Lung (tissue), 12 donors: ENCODE results near the gene FXYD5. TPM values are rescaled to one million over a fixed set of nuclear protein-coding genes. Genes with fewer than 3 reads are reported as not detected.
A peak's percentile ranks its signal among the peaks of the same experiment; 100 is the strongest.

Experiments
- ATAC-seq: fragments of 200-7000 bp; cut with Tn5 transposase; one replicate; pipeline ENCODE4 v1.9.1; 2020; ENCODE audit warnings: moderate number of reproducible peaks; ENCODE audit not compliant: insufficient read depth, low FRiP score
- DNase-seq, 3 donors: peaks; one replicate each; pipeline ENCODE4 v3.0.0-alpha.2; 2013 to 2017
- H3K27ac ChIP-seq, 2 donors: one replicate each; pipeline ENCODE4 v1.5.1; 2013; ENCODE audit warnings: mild to moderate bottlenecking in 2 of 2, moderate library complexity in 2 of 2, control low read depth in 1 of 2, inconsistent platforms in 1 of 2, low read depth in 1 of 2, low read length in 1 of 2
- H3K27me3 ChIP-seq, 3 donors: one replicate each; pipeline ENCODE4 v1.5.1; 2013; ENCODE audit warnings: low read length in 2 of 3; ENCODE audit not compliant: control insufficient read depth in 3 of 3, insufficient read depth in 3 of 3
- H3K36me3 ChIP-seq, 4 donors: one replicate each; pipeline ENCODE4 v1.5.1; 2013; ENCODE audit warnings: low read length in 4 of 4, mild to moderate bottlenecking in 1 of 4, moderate library complexity in 1 of 4; ENCODE audit not compliant: control insufficient read depth in 4 of 4, insufficient read depth in 4 of 4
- H3K4me1 ChIP-seq, 5 donors: one replicate each; pipeline ENCODE4 v1.5.1; 2013; ENCODE audit warnings: low read length in 5 of 5, mild to moderate bottlenecking in 2 of 5, moderate library complexity in 1 of 5; ENCODE audit not compliant: control insufficient read depth in 5 of 5, insufficient read depth in 5 of 5
- H3K4me3 ChIP-seq: one replicate; pipeline ENCODE4 v1.5.1; 2013; ENCODE audit warnings: mild to moderate bottlenecking, control low read depth, moderate library complexity
- H3K9ac ChIP-seq, 2 donors: one replicate each; pipeline ENCODE4 v1.5.1; 2013; ENCODE audit warnings: low read length in 2 of 2, control low read depth in 1 of 2; ENCODE audit not compliant: insufficient read depth in 1 of 2
- H3K9me3 ChIP-seq, 4 donors: one replicate each; pipeline ENCODE4 v1.5.1; 2013; ENCODE audit warnings: low read length in 3 of 4, mild to moderate bottlenecking in 1 of 4, moderate library complexity in 1 of 4; ENCODE audit not compliant: control insufficient read depth in 4 of 4, insufficient read depth in 3 of 4
- CTCF ChIP-seq: IDR thresholded peaks from 2 replicates; pipeline ENCODE4 v1.5.1; 2012; ENCODE audit warnings: mild to moderate bottlenecking; ENCODE audit errors: control extremely low read depth, extremely low read depth
- WGBS, 2 donors: extraction: QIAGEN DNeasy Blood & Tissue Kit; methylation state at CpG; one replicate each; pipeline ENCODE4 v1.1.7; 2013; 5-methylcytosine and 5-hydroxymethylcytosine counted together
- polyA plus RNA-seq, 2 donors: library from polyadenylated mRNA; stranded (reverse); fragments of 200-250 nt; gene quantifications; one replicate each; pipeline ENCODE4 v1.2.1, GENCODE V29; 2013
- total RNA-seq, 2 donors: library from RNA; depleted of rRNA in 1 of 2; stranded (reverse); fragments of >200 nt in 1 of 2; gene quantifications; one replicate each; pipeline ENCODE4 v1.2.1, GENCODE V29; 2014 to 2021
- donor health status: control.
- donor health status: control.
- donor health status: Bipolar disorder and iron deficiency.
- donor health status: healthy.
- donor health status: DM: yes; HTN: yes; CAD: no.

FXYD5 gene
- total and polyA plus RNA-seq, 4 donors = 9.9 to 203 (median 138) TPM

DNA sequence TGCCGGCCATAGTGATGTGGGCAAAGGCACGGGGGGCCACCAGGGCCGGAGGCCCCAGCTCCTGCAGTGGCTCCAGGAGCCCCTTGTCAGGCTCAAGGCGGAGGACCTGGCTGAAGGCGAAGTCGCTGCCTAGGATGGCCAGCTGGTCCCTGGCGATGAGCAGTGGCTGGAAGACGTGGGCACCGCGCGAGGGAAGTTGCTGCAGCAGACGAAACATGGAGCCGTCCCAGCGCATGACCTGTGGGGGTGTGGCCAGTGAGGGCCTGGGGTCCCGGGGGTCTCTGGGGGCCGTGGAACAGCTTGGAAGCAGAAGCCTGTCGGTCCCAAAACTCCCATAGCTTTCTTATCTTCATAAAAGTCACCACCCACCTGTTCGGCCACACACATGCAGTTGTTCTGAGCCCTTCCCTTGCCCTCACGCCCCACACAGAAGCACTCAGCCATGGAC is 29.2 kb upstream of the FXYD5 start:
- H3K27ac ChIP-seq = peak overlapping the region in 1 of 2 donors; percentile 71
- H3K4me1 ChIP-seq = peaks cover 5 to 27% (median 9%) of the 10 kb centered on the region in 5 donors
- no peaks in the 10 kb centered on the region for H3K27me3 ChIP-seq
- H3K9ac ChIP-seq = no peak overlapping the region
- no peaks in the 10 kb centered on the region for H3K9me3 ChIP-seq
- no peak for ATAC-seq
- no peaks in the 10 kb centered on the region for H3K36me3 ChIP-seq
- WGBS, 2 donors = 88 to 89% methylated on average over 19 of the region's 19 CpGs
- no peak overlapping the region for H3K4me3 ChIP-seq
- no peak for TF ChIP-seq CTCF
- DNase-seq = no peak

DNA sequence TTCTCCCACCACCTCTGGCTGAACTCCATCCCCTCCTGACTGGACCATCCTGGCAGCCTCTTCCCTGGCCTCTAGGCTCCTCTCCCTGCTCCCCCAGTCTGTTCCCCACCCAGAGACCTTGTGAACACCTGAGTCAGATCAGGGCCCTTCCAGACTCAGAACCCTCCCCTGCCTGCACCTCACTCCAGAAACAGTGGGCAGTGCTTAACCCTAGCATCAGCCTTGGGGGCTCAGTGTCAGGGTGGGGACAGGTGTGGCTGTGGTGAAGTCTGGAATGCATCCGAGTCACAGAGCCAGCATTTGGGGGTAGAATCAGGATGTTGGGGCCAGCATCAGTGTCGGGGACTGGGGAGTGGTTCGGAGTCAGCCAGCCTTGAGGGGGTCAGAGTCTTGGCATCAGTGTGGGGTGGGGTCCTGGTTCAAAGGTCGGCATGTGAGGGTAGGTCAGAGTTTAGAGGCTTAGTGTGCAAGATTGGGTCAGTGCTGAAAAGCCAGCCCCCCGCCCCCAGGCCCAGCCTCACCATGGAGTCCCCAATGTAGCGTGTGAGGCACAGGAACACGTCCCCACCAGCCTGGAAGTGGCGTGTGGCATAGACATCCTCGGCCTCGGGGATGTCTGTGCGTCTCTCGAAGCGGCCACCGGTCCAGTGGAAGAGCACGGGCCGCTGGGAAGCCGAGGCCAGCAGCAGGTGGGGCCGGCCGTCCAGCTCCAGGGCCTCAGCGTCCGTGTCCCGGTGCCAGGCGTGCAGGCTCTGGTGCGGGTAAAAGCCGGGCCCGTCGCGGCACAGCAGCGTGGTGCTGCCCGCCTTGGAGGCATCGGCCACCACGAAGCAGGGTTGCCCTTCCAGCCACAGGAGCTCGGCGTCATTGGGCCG is 28.5 kb upstream of the FXYD5 start:
- Histone ChIP-seq H3K9ac (no peak overlapping the region), H3K4me3 (no peak overlapping the region), H3K27me3 (no peaks in the 10 kb centered on the region), H3K27ac (no peak overlapping the region), H3K4me1 (peaks cover 5 to 27% (median 9%) of the 10 kb centered on the region in 5 donors), H3K36me3 (no peaks in the 10 kb centered on the region), H3K9me3 (no peaks in the 10 kb centered on the region)
- ATAC-seq (no peak), DNase-seq (no peak)
- TF ChIP-seq CTCF = no peak
- 92 to 96% methylated on average over 33 to 35 of the region's 35 CpGs for WGBS, 2 donors

- Histone ChIP-seq H3K27me3 (no peaks in the 10 kb centered on the region), H3K9me3 (no peaks in the 10 kb centered on the region), H3K9ac (no peak overlapping the region), H3K4me1 (peaks cover 5 to 27% (median 9%) of the 10 kb centered on the region in 5 donors), H3K27ac (no peak overlapping the region), H3K4me3 (no peak overlapping the region), H3K36me3 (no peaks in the 10 kb centered on the region)
- no peak for TF ChIP-seq CTCF
- ATAC-seq = no peak
- peak in 1 of 3 donors; percentile 58 for DNase-seq
- WGBS, 2 donors = 66 to 77% methylated on average over 17 to 20 of the region's 20 CpGs
These were observed 27.9 kb upstream of the FXYD5 start for GRCh38 chr19:35126624-35126959.
